ENCODE data around the gene ZC3H14. TPM values are rescaled to one million over a fixed set of nuclear protein-coding genes. Genes with fewer than 3 reads are reported as not detected.
A peak's percentile ranks its signal among the peaks of the same experiment; 100 is the strongest.

ZC3H14 gene
- polyA plus RNA-seq, 3 donors: 18.9 to 30.2 (median 27.1) TPM

- Mint-ChIP-seq H3K9me3 (no peaks in the 10 kb centered on the region), H3K27ac (peak overlapping the region in 1 of 7 donors; percentile 31), H3K27me3 (ENCODE audit: low read depth in 3 of 3) (no peaks in the 10 kb centered on the region), H3K36me3 (peaks cover 57 to 80% of the 10 kb centered on the region in 2 donors), H3K4me1 (peaks cover 1% of the 10 kb centered on the region), H3K4me3 (no peak overlapping the region)
- H3K4me3 ChIP-seq (replicated peaks in 1 of 3; ENCODE audit: low read depth in 2 of 3, low read length in 3 of 3): no peak overlapping the region
- H3K27ac ChIP-seq (ENCODE audit: low read depth in 1 of 2, low read length in 2 of 2): no peak overlapping the region
- no peak overlapping the region for H3K9ac ChIP-seq (ENCODE audit: insufficient read depth, low read length, poor library complexity, severe bottlenecking)
- H3K4me1 ChIP-seq (ENCODE audit: control insufficient read depth in 1 of 2, insufficient read depth in 2 of 2, low read length in 2 of 2): no peaks in the 10 kb centered on the region
- TF ChIP-seq CTCF (IDR thresholded peaks at IDR 0.05): no peak
- no peaks in the 10 kb centered on the region for H3K79me2 ChIP-seq (ENCODE audit: insufficient read depth, low read length)
- intact Hi-C loops (cut with micrococcal nuclease): no loop called here
- no peaks in the 10 kb centered on the region for H3K27me3 ChIP-seq (ENCODE audit: control insufficient read depth in 2 of 2, insufficient read depth in 2 of 2, low read length in 2 of 2)
- no peak overlapping the region for H3K4me2 ChIP-seq (replicated peaks; ENCODE audit: extremely low read depth, low read length, poor library complexity, severe bottlenecking)
- WGBS (ENCODE audit: insufficient coverage): 89% methylated on average over 3 of the region's 4 CpGs
- no peak overlapping the region for H2AFZ ChIP-seq (ENCODE audit: insufficient read depth, low read depth, low read length, poor library complexity, severe bottlenecking)
- no peak for DNase-seq
- peaks cover 24 to 92% of the 10 kb centered on the region in 2 donors for H3K36me3 ChIP-seq (replicated peaks in 1 of 2; ENCODE audit: control insufficient read depth in 1 of 2, insufficient read depth in 2 of 2, low read length in 2 of 2)
- H3K9me3 ChIP-seq (replicated peaks in 1 of 2; ENCODE audit: control insufficient read depth in 1 of 2, insufficient read depth in 1 of 2, low read length in 2 of 2): no peaks in the 10 kb centered on the region
- no peaks in the 10 kb centered on the region for H4K20me1 ChIP-seq (ENCODE audit: insufficient read depth, low read length)
Observed at GRCh38 chr14:88590173-88590572, 27.3 kb downstream of the ZC3H14 start.

GRCh38 chr14:88592031-88592430, 29.2 kb downstream of the ZC3H14 start:
- no CpG with 5 or more reads among the region's 1 CpG for WGBS (ENCODE audit: insufficient coverage)
- DNase-seq: no peak
- Mint-ChIP-seq H3K36me3 (peaks cover 55 to 79% of the 10 kb centered on the region in 2 donors), H3K4me3 (no peak overlapping the region), H3K27ac (peak overlapping the region in 1 of 7 donors; percentile 45), H3K4me1 (peaks cover 3% of the 10 kb centered on the region), H3K9me3 (no peaks in the 10 kb centered on the region), H3K27me3 (ENCODE audit: low read depth in 3 of 3) (no peaks in the 10 kb centered on the region)
- Histone ChIP-seq H3K4me1 (ENCODE audit: control insufficient read depth in 1 of 2, insufficient read depth in 2 of 2, low read length in 2 of 2) (no peaks in the 10 kb centered on the region), H3K4me3 (replicated peaks in 1 of 3; ENCODE audit: low read depth in 2 of 3, low read length in 3 of 3) (no peak overlapping the region), H3K9ac (ENCODE audit: insufficient read depth, low read length, poor library complexity, severe bottlenecking) (no peak overlapping the region), H3K27ac (ENCODE audit: low read depth in 1 of 2, low read length in 2 of 2) (no peak overlapping the region), H3K4me2 (replicated peaks; ENCODE audit: extremely low read depth, low read length, poor library complexity, severe bottlenecking) (no peak overlapping the region), H3K36me3 (replicated peaks in 1 of 2; ENCODE audit: control insufficient read depth in 1 of 2, insufficient read depth in 2 of 2, low read length in 2 of 2) (peaks cover 30 to 94% of the 10 kb centered on the region in 2 donors), H3K9me3 (replicated peaks in 1 of 2; ENCODE audit: control insufficient read depth in 1 of 2, insufficient read depth in 1 of 2, low read length in 2 of 2) (no peaks in the 10 kb centered on the region), H3K27me3 (ENCODE audit: control insufficient read depth in 2 of 2, insufficient read depth in 2 of 2, low read length in 2 of 2) (no peaks in the 10 kb centered on the region), H2AFZ (ENCODE audit: insufficient read depth, low read depth, low read length, poor library complexity, severe bottlenecking) (no peak overlapping the region), H3K79me2 (ENCODE audit: insufficient read depth, low read length) (no peaks in the 10 kb centered on the region), H4K20me1 (ENCODE audit: insufficient read depth, low read length) (no peaks in the 10 kb centered on the region)
- no peak for TF ChIP-seq CTCF (IDR thresholded peaks at IDR 0.05)
- intact Hi-C loops (cut with micrococcal nuclease): no loop called here
